Lower leg skin (tissue), 4 donors: ENCODE measurements around the gene CTTN. TPM values are rescaled to one million over a fixed set of nuclear protein-coding genes. Genes with fewer than 3 reads are reported as not detected.

ENCODE experiments used
- DNase-seq, 2 donors: peaks; one replicate each; pipeline ENCODE4 v3.0.0-alpha.2; 2019; ENCODE audit warnings: low spot score in 2 of 2
- H3K4me3 ChIP-seq: fragments of 200-600 bp; sonication (generic); 2 replicates; pipeline ENCODE4 v1.5.1; 2017; ENCODE audit warnings: mild to moderate bottlenecking, low read depth; ENCODE audit not compliant: poor library complexity, severe bottlenecking
- POLR2A ChIP-seq, 2 donors: fragments of 450-650 bp; IDR thresholded peaks; one replicate each; pipeline ENCODE4 v1.6.1; 2016 to 2017; ENCODE audit warnings: antibody characterized with exemption in 2 of 2, mild to moderate bottlenecking in 1 of 2, moderate library complexity in 1 of 2
- WGBS, 2 donors: methylation state at CpG; one replicate each; pipeline ENCODE4 v1.1.5; 2018; 5-methylcytosine and 5-hydroxymethylcytosine counted together
- intact Hi-C: fragments of 100-400 bp; cut with DNase I; formaldehyde crosslinking; loops from one replicate; pipeline ENCODE4 v1.15.0; 2023; ENCODE audit warnings: low total_unique reads
- total RNA-seq, 4 donors: library from RNA; depleted of rRNA; stranded (reverse); fragments of >200 nt; gene quantifications; one replicate each; pipeline ENCODE4 v1.1.0, GENCODE V29; 2016
- TF ChIP-seq, protein P1 (sequence below), 3 donors: fragments of 450-650 bp; IDR thresholded peaks; one replicate each; pipeline ENCODE4 v1.5.1; 2016; ENCODE audit warnings: antibody characterized with exemption in 3 of 3, mild to moderate bottlenecking in 3 of 3, moderate library complexity in 2 of 3

Gene CTTN
- total RNA-seq, 4 donors from 2014 or later, result 251 to 343 (median 288) TPM

DNA sequence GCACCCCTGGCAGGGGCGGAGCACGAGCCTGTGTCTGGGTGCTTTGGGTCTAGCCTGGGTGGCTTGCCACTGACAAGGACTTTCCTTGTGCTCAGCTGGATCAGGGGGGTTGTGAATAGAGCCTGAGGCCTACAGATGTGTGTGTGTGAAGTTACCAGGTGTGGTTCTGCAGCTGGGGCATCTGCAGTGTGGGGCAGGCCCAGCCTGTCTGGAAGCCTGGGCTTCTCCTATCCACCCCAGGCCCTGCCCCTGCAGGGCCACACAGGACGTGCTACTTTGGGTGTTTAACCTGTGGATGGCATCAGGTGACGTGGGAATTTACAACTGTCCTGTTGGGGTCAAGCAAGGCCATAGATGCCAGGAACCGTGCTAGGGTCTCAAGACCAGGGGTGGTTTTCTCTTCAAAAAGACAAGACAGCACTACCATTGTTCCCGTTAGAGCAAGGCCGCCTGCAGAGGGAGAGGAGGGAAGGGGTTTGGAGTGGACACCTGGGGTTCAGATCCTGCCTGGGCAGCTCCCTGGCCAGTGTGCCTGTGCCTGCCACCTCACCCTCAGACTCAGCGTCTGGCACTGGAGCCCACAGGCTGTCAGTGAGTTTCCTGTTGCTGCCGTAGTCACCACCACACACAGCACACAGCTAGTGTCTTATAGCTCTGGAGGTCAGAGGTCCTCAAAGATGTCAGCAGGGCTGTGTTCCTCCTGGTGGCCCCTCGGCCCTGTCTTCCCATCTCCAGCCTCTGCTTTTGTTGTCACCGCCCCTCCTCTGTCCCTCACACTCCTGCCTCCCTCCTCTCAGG, 31.6 kb downstream of the CTTN start:
- 81 to 90% methylated on average over 11 of the region's 11 CpGs for WGBS, 2 donors
- intact Hi-C loops, result no loop called here
- TF ChIP-seq, protein P1, sequence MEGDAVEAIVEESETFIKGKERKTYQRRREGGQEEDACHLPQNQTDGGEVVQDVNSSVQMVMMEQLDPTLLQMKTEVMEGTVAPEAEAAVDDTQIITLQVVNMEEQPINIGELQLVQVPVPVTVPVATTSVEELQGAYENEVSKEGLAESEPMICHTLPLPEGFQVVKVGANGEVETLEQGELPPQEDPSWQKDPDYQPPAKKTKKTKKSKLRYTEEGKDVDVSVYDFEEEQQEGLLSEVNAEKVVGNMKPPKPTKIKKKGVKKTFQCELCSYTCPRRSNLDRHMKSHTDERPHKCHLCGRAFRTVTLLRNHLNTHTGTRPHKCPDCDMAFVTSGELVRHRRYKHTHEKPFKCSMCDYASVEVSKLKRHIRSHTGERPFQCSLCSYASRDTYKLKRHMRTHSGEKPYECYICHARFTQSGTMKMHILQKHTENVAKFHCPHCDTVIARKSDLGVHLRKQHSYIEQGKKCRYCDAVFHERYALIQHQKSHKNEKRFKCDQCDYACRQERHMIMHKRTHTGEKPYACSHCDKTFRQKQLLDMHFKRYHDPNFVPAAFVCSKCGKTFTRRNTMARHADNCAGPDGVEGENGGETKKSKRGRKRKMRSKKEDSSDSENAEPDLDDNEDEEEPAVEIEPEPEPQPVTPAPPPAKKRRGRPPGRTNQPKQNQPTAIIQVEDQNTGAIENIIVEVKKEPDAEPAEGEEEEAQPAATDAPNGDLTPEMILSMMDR (IDR thresholded peaks at IDR 0.05), result no peak
- TF ChIP-seq POLR2A (IDR thresholded peaks at IDR 0.05), result no peak
- no peak overlapping the region for H3K4me3 ChIP-seq
- no peak for DNase-seq

DNA sequence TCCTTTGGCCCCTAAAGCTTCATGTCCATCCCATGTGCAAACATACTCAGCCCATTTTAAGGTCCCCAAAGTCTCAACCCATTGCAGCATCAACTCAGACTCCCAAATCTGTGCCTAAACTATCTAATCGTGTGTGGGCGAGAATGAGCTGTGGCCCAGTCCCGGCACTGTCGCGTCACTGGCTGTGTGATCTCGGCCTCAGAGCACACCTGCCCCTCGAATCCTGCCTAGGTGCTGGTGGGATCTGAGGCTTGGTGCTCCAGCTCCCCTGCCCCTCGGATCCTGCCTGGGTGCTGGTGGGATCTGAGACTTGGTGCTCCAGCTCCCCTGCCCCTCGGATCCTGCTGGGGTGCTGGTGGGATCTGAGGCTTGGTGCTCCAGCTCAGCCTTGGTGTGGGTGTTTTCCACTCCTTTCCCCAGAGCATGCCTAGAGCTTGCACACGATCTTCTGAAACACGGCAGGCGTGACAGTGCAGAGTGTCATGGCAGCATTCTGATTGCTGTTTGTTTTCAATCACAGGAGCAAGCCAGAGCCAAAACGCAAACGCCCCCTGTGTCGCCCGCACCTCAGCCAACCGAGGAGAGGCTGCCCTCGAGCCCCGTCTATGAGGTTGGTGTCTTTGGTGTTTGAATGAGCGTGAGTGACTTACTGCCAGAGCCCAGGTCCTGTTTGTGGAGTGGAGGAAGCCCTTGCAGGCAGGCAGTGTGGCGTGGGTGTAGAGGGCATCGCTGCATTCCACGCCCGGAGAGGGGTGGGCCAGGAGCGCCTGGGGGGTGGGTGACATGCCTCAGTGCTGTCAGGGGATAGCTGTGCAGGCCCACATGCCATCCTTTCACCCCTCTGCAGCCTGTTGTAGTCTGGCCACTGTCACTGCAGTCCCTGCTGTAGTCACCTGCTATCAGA, 32.6 kb downstream of the CTTN start:
- H3K4me3 ChIP-seq, result no peak overlapping the region
- intact Hi-C loops, result no loop called here
- WGBS, 2 donors, result 89 to 93% methylated on average over 25 of the region's 25 CpGs
- DNase-seq, result no peak
- TF ChIP-seq POLR2A (IDR thresholded peaks at IDR 0.05), result no peak
- TF ChIP-seq, protein P1 (IDR thresholded peaks at IDR 0.05), result no peak

DNA sequence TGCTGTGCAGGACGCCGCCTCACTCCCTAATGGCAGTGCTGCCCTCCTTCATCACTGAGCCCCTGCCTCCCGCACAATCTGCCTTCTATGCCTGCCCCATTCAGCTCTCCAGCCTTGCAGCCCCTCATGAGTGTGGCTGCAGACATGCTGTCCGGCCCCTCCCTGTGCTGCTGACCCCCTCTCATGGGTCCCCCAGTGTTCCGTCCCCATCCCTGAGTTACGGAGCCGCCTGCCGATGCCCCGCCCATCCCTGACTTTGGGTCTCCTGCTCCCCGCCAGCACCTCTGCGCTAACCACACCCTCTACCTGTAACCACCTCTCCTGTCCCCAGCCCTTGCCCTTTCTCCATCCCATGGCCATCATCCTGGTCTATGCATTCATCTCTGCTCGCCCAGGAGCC, 33.3 kb downstream of the CTTN start:
- no peak for DNase-seq
- WGBS, 2 donors, result 95 to 97% methylated on average over 12 of the region's 12 CpGs
- TF ChIP-seq, protein P1 (IDR thresholded peaks at IDR 0.05), result no peak
- TF ChIP-seq POLR2A (IDR thresholded peaks at IDR 0.05), result no peak
- intact Hi-C loops, result no loop called here
- H3K4me3 ChIP-seq, result no peak overlapping the region

DNA sequence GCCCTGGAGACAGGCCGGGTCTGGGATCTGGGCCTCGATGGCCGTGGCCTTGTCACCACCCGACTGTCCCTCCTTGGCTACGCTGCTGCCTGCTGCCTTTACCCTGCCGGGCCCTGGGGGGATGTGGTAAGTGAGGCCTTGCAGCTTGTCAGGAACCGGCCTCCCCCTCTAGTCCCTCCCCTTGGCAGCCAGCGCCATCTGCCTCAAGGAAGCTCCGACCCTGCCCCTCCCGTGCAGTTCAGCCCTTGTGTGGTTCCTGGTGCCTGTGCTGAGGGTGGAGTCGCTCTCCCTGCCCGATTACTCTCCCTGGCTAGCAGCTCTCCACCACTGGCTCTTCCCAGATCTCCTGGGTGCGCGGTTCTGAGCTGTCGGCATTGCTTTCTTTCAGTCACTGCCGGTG, 33.7 kb downstream of the CTTN start:
- no peak overlapping the region for H3K4me3 ChIP-seq
- DNase-seq, result no peak
- no peak for TF ChIP-seq POLR2A (IDR thresholded peaks at IDR 0.05)
- TF ChIP-seq, protein P1 (IDR thresholded peaks at IDR 0.05), result no peak
- intact Hi-C loops, result no loop called here
- 55 to 64% methylated on average over 13 to 16 of the region's 16 CpGs for WGBS, 2 donors

DNA sequence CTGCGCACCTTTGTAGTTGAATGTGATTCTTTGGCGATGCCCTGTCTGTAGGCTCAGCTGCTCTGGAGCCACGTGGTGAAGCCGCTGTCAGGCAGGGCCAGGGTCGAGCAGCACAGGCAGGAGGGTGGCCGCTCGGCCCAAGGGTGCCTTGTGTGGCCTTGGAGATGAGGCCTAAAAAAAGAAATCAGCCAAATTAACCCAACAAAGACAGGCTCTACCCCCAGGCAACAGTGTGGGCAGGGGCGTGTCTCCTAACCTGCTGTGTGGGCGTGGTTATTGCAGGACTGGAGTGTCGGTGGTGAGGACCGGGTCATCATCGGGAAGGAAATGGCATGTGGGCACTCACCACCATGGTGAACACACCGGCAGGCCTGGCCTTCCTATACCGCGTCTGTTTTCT, 34.3 kb downstream of the CTTN start:
- DNase-seq, result no peak
- TF ChIP-seq, protein P1 (IDR thresholded peaks at IDR 0.05), result no peak
- no peak for TF ChIP-seq POLR2A (IDR thresholded peaks at IDR 0.05)
- 79 to 83% methylated on average over 15 of the region's 15 CpGs for WGBS, 2 donors
- H3K4me3 ChIP-seq, result no peak overlapping the region
- intact Hi-C loops, result no loop called here
